Neuron (in vitro differentiated cells): ENCODE measurements around the gene NKX1-1.
"Not testable (repeated sequence)": the region's sequence is repeated elsewhere in the genome, so short reads cannot be mapped to it uniquely, and the experiment has no call there.

Experiments
- H2AFZ ChIP-seq: one replicate; pipeline ENCODE4 v1.6.1; 2013; ENCODE audit warnings: low read depth, mild to moderate bottlenecking, inconsistent platforms, low read length, moderate library complexity
- H3K27me3 ChIP-seq: one replicate; pipeline ENCODE4 v1.6.1; 2013; ENCODE audit warnings: low read length; ENCODE audit not compliant: insufficient read depth
- H3K36me3 ChIP-seq: one replicate; pipeline ENCODE4 v1.6.1; 2013; ENCODE audit warnings: low read length; ENCODE audit not compliant: insufficient read depth
- H3K4me1 ChIP-seq: one replicate; pipeline ENCODE4 v1.6.1; 2013; ENCODE audit warnings: low read length; ENCODE audit not compliant: insufficient read depth
- H3K4me3 ChIP-seq: 2 replicates; pipeline ENCODE4 v1.5.1; 2013; ENCODE audit warnings: mild to moderate bottlenecking, low read length, moderate library complexity
- H3K9me3 ChIP-seq: one replicate; pipeline ENCODE4 v1.6.1; 2013; ENCODE audit warnings: low read length

NKX1-1 gene

GRCh38 chr4:1443688-1444172, 37.5 kb upstream of the NKX1-1 start:
- H3K36me3 ChIP-seq, H3K27me3 ChIP-seq, H3K4me3 ChIP-seq, H3K9me3 ChIP-seq, H3K4me1 ChIP-seq, H2AFZ ChIP-seq: not testable (repeated sequence)

- Histone ChIP-seq H3K4me1 (no peaks in the 10 kb centered on the region), H3K4me3 (no peak overlapping the region), H3K36me3 (no peaks in the 10 kb centered on the region), H2AFZ (no peak overlapping the region), H3K9me3 (no peaks in the 10 kb centered on the region), H3K27me3 (peaks cover 3% of the 10 kb centered on the region)
Observed at GRCh38 chr4:1427010-1427409, 20.8 kb upstream of the NKX1-1 start.

GRCh38 chr4:1421657-1422056, 15.4 kb upstream of the NKX1-1 start:
- no peaks in the 10 kb centered on the region for H3K36me3 ChIP-seq
- no peaks in the 10 kb centered on the region for H3K4me1 ChIP-seq
- peaks cover 19% of the 10 kb centered on the region for H3K27me3 ChIP-seq
- no peak overlapping the region for H3K4me3 ChIP-seq
- H3K9me3 ChIP-seq, result no peaks in the 10 kb centered on the region
- H2AFZ ChIP-seq, result no peak overlapping the region

DNA sequence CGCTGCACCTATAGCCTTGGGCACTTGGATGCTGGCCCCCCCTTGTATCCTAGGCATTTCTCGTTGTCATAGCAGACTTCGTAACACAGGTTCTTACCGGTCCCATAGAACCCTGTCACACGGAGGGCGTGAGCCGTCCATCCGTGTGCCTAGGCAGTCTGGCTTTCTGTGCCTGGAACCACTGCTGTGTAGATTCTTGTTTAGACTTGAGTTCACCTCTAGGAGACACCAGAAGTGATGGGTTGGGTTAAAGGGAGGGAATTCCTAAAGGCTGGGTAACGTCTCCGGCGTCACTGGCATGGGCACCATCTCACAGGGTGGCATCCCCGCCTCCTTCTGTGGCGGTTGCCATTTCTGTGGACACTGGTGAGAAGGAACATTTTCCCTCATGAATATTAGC, 13.5 kb upstream of the NKX1-1 start:
- no peaks in the 10 kb centered on the region for H3K9me3 ChIP-seq
- H3K36me3 ChIP-seq, result no peaks in the 10 kb centered on the region
- H3K4me3 ChIP-seq, result no peak overlapping the region
- H2AFZ ChIP-seq, result no peak overlapping the region
- H3K4me1 ChIP-seq, result no peaks in the 10 kb centered on the region
- H3K27me3 ChIP-seq, result peaks cover 26% of the 10 kb centered on the region

DNA sequence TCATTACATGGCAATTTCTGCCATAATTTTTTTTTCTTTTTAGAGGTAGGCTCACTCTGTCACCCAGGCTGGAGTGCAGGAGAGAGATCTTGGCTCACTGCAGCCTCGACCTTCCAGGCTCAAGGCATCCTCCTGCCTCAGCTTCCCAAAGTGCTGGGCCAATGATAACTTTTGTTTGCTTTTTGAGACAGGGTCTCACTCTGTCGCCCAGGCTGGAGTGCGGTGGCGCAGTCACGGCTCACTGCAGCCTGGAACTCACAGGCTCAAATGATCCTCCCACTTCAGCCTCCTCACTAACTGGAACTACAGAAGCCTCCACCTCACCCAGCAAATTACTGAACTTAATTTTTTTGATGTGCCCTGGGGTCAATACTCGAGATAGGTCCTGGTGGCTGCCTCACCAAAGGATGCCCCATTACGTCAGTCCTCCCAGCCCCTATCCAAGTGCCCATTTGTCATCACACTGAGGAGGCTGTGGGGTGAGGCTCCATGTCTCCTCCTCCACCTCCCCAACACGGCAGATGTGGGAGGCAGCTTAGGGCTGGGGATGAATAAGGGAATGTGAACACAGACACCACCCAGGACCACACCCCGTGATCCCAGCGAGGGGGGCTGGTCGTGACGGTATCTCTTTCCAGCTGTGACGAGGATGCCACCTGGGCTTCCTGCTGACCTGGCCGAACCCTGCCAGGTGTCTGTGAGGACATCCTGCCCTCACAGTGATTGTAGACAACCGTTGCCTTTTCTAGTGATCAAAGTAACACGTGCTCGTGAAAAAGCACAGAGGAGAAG, 12.4 kb upstream of the NKX1-1 start:
- Histone ChIP-seq H3K4me1 (no peaks in the 10 kb centered on the region), H2AFZ (no peak overlapping the region), H3K4me3 (no peak overlapping the region), H3K36me3 (no peaks in the 10 kb centered on the region), H3K27me3 (peaks cover 29% of the 10 kb centered on the region), H3K9me3 (no peaks in the 10 kb centered on the region)

DNA sequence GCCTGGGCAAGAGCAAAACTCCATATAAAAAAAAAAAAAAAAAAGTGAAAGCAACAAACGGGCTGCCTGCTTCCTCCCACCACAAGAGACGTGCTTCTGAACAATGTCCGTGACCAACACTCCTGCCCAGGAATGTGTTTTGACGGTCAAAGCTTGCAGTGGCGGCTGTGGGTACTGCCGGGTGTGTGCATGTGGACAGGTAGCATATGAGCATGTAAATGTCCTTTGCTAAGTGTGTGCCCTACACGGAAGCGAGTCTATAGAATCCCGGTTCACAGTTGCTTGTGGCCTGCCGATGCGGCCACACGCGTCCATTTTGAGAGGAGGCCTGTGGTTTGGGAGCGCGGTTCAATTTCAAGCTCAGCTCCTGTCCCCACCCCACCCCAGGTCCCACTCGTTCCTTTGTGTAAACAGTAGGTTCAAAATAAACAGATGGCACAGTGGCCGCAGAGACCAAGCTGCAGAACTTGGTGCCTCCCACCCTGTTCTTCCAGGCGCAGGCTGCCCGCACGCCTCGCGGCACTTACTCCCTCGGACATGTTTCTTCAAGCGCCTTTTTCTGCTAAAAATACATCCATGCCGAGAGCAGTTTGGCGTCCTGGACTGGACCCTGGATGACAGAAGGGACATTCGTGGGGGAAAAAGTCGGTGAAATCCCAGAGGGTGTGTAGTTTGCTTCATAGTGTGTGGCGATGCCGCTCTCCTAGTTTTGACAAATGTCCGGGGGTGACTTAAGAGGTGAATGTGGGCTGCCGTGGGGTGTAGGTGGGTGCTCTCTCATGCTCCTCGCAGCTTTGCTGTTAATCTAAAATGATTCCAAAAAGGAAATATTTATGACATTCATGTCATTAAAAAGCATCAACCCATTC, 11.5 kb upstream of the NKX1-1 start:
- Histone ChIP-seq H3K9me3 (no peaks in the 10 kb centered on the region), H3K4me3 (no peak overlapping the region), H3K27me3 (peaks cover 38% of the 10 kb centered on the region), H3K36me3 (no peaks in the 10 kb centered on the region), H3K4me1 (no peaks in the 10 kb centered on the region), H2AFZ (no peak overlapping the region)

DNA sequence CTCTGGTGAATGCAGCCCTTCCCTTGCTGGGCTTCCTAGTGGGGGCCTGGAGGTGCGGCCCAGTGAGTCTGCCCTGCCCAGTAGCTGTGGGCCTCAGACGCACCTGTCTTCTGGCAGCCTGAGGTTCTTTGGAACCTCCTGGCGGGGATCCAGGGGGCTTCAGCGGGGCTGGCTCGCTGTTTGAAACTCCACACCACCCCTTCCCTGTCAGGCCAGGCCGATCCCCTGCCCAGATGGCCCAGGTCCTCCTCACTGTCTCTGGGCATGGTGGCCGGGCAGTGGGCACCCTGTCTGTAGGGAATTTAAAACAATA, 10.7 kb upstream of the NKX1-1 start:
- peaks cover 44% of the 10 kb centered on the region for H3K27me3 ChIP-seq
- H3K4me3 ChIP-seq, result no peak overlapping the region

DNA sequence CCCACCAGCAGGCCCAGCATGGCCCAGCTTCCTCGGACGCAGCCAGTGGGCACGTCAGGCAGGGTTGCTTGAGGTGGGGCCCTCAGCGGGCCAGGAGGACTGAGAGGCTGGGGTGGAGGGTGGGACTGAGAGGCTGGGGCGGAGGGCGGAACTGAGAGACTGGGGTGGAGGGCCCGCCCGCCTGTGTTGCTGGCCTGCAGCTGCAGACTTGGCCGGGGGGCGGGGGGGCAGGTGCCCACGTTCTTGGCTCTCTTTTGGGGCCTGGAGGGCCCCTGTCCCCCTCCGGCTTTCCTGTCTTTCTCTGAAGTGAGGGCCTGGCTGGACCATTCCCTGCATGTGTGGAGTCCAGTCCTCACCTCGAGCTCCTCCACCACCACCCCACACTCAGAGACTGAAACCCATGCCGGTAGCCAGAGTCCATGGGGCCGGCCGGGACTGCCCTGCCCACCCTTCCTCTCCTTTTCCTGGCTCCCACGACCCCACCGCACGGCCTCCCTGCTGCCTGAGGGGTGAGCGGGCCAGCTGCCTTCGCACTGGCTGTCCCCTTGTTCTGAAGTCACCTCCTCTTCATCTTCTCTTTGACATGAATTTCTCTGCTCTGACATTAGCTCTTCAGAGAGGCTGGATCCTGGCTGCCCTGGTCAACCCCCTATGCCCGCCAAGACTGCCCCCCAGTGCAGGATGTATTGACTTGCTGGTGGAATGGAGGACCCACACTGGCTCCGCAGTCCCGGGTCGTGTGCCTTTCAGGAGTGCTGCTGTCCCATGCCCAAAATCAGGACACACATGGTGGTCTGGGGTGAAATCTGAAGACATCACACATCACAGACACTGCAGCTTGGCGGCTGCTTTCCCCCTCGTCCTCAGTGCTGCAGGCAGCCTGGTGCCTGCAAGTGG, 10.1 kb upstream of the NKX1-1 start:
- peaks cover 49% of the 10 kb centered on the region for H3K27me3 ChIP-seq
- no peak overlapping the region for H3K4me3 ChIP-seq
- no peaks in the 10 kb centered on the region for H3K4me1 ChIP-seq
- no peak overlapping the region for H2AFZ ChIP-seq
- no peaks in the 10 kb centered on the region for H3K36me3 ChIP-seq
- H3K9me3 ChIP-seq, result no peaks in the 10 kb centered on the region

More for the DNA sequence above, 10.7 kb upstream of the NKX1-1 start:
- Histone ChIP-seq H3K9me3 (no peaks in the 10 kb centered on the region), H2AFZ (no peak overlapping the region), H3K4me1 (no peaks in the 10 kb centered on the region), H3K36me3 (no peaks in the 10 kb centered on the region)

- Histone ChIP-seq H3K27me3 (peaks cover 52% of the 10 kb centered on the region), H3K9me3 (no peaks in the 10 kb centered on the region), H3K36me3 (no peaks in the 10 kb centered on the region), H2AFZ (no peak overlapping the region), H3K4me3 (no peak overlapping the region), H3K4me1 (no peaks in the 10 kb centered on the region)
Observed at GRCh38 chr4:1415681-1415981, 9.4 kb upstream of the NKX1-1 start.

DNA sequence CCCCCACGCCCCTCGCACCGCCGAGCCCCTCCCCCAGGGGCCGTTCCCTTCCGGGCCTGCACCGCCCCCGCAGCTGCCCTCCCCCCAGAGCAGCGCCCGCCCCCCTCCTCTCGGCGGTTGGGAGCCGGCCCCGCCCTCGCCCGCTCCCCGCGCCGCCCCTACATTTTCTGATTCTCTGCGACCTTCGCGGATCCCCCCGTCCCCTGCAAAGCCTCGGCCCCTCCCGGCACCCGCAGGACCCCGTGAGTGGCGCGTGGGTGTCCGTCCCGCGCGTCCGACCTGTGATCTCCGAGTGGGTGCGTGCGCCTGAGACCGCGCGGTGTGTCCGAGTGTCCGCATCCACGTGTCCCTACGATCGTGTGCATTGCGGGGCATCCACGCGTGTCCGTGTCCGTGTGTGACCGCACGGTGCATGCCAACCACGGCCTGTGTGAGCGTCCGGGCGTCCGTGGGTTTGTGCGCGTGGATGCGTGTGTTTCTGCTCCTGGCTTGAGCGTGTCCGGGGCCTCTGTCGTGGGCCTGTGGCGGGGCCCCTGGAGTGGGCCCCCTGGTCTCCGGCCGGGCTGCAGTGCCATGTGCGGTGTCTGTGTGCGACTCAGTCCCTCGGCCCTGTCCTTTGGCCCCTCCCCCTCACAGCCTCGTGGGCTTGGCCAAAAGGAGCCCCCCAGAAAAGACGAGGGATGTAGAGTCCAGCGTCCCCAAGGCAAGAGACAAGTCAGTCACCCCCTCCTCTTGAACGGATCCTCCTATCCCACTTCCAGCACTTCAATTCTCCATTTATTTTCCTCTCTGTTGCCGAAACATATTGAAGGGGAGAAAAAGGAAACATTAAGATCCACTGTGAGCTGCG, 8.8 kb upstream of the NKX1-1 start:
- Histone ChIP-seq H2AFZ (no peak overlapping the region), H3K9me3 (no peaks in the 10 kb centered on the region), H3K4me3 (no peak overlapping the region), H3K27me3 (peaks cover 52% of the 10 kb centered on the region), H3K4me1 (no peaks in the 10 kb centered on the region), H3K36me3 (no peaks in the 10 kb centered on the region)

DNA sequence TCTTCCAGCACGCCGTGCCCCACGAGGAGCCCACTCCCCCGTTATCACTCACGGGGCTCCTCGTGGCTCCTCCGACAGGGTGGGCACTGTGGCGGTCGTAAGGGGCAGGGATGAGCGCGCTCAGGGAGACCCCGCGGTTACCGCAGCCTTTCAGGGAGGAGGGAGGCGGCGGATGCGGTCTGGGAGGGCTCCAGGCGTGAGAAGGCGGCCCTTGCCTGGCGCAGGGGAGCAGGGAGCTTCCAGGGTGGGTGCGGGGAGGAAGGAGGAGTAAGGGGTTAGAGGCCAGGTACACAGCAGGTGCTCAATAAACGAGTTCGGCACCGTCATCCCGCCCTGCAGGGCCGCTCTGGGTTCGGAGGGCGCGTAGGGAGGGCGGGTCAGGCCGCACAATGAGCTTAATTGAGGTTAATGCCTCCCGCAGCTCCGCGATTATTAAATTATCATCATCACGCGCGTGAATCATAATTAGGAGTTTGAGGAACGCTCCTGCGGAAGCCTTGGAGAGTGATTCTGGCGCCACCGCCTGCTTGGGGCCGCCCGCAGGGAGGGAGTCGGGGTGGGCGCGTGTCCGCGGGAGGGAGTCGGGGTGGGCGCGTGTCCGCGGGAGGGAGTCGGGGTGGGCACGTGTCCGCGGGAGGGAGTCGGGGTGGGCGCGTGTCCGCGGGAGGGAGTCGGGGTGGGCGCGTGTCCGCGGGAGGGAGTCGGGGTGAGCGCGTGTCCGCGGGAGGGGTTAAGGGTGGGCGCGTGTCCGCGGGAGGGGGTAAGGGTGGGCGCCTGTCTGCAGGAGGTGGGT, 7.6 kb upstream of the NKX1-1 start:
- Histone ChIP-seq H3K4me1 (no peaks in the 10 kb centered on the region), H2AFZ (no peak overlapping the region), H3K27me3 (peaks cover 61% of the 10 kb centered on the region), H3K4me3 (no peak overlapping the region), H3K9me3 (no peaks in the 10 kb centered on the region), H3K36me3 (no peaks in the 10 kb centered on the region)

- H3K27me3 ChIP-seq, result peaks cover 66% of the 10 kb centered on the region
- no peaks in the 10 kb centered on the region for H3K4me1 ChIP-seq
- no peaks in the 10 kb centered on the region for H3K36me3 ChIP-seq
- H2AFZ ChIP-seq, result no peak overlapping the region
- no peaks in the 10 kb centered on the region for H3K9me3 ChIP-seq
- no peak overlapping the region for H3K4me3 ChIP-seq
Observed at GRCh38 chr4:1413204-1413663, 7.0 kb upstream of the NKX1-1 start.
